Small intestine (tissue), 7 donors: ENCODE results near the gene FNTB. TPM values are rescaled to one million over a fixed set of nuclear protein-coding genes. Genes with fewer than 3 reads are reported as not detected.

Source experiments
- DNase-seq, 2 donors: peaks; one replicate each; pipeline versions ENCODE4 v3.0.0 to v3.0.0-alpha.2; 2013
- FAIRE-seq: peaks from 2 replicates; lab custom pipeline; 2012; peaks lifted over from hg19 to GRCh38; lab: Jason Lieb, UNC
- H3K27ac ChIP-seq, 3 donors: one replicate each; pipeline ENCODE4 v1.5.1; 2013; ENCODE audit warnings: low read length in 2 of 3, mild to moderate bottlenecking in 2 of 3, control low read depth in 1 of 3, inconsistent platforms in 1 of 3, low read depth in 1 of 3, moderate library complexity in 1 of 3
- H3K27me3 ChIP-seq, 3 donors: one replicate each; pipeline ENCODE4 v1.6.1; 2013; ENCODE audit warnings: low read length in 3 of 3, inconsistent platforms in 1 of 3; ENCODE audit not compliant: control insufficient read depth in 3 of 3, insufficient read depth in 3 of 3
- H3K36me3 ChIP-seq, 3 donors: one replicate each; pipeline ENCODE4 v1.6.1; 2013; ENCODE audit warnings: low read length in 3 of 3, inconsistent platforms in 1 of 3, low read depth in 1 of 3, mild to moderate bottlenecking in 1 of 3, moderate library complexity in 1 of 3; ENCODE audit not compliant: control insufficient read depth in 3 of 3, insufficient read depth in 2 of 3
- H3K4me1 ChIP-seq, 3 donors: one replicate each; pipeline ENCODE4 v1.6.1; 2013; ENCODE audit warnings: low read length in 2 of 3, inconsistent platforms in 1 of 3, low read depth in 1 of 3, mild to moderate bottlenecking in 1 of 3, moderate library complexity in 1 of 3; ENCODE audit not compliant: control insufficient read depth in 3 of 3, insufficient read depth in 2 of 3
- H3K4me3 ChIP-seq, 3 donors: one replicate each; pipeline ENCODE4 v1.5.1; 2013; ENCODE audit warnings: low read length in 3 of 3, control low read depth in 1 of 3, inconsistent platforms in 1 of 3, low read depth in 1 of 3, mild to moderate bottlenecking in 1 of 3, moderate library complexity in 1 of 3
- H3K9me3 ChIP-seq, 2 donors: one replicate each; pipeline ENCODE4 v1.6.1; 2013; ENCODE audit warnings: low read depth in 1 of 2, low read length in 1 of 2; ENCODE audit not compliant: control insufficient read depth in 2 of 2, insufficient read depth in 1 of 2
- WGBS, 3 donors: extraction: QIAGEN DNeasy Blood & Tissue Kit; methylation state at CpG; one replicate each; pipeline ENCODE4 v1.1.7; 2013; 5-methylcytosine and 5-hydroxymethylcytosine counted together
- polyA plus RNA-seq, 4 donors: library from polyadenylated mRNA; stranded (reverse) in 3 of 4; unstranded in 1 of 4; fragments of 200-250 nt in 3 of 4; fragments of 120-200 nt in 1 of 4; gene quantifications; one replicate each; pipeline versions ENCODE4 v1.2.1 to v1.2.3, GENCODE V29; 2013
- donor health status: healthy with polysubstance abuse.
- donor health status: control.
- donor health status: control.
- donor health status: Bipolar disorder and iron deficiency.
- donor health status: healthy.

FNTB gene
- polyA plus RNA-seq, 4 donors, result 6.7 to 25.3 (median 8.7) TPM

DNA sequence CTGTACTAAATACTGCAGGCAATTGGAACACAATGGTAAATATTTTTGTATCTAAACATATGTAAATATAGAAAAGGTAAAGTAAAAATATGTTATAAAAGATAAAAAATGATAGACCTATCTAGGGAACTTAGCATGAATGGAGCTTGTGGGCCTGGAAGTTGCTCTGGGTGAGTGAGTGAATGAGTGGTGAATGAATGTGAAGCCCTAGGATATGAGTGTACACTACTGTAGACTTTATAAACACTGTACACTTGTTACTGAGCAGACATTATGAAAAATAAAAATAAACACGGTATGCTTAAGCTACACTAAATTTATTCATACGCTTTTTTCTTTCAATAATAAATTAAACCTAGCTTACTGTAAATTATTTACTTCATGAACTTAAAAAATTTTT lies 7.8 kb downstream of the FNTB start:
- DNase-seq (no peak), FAIRE-seq (no peak)
- H3K9me3 ChIP-seq, result no peaks in the 10 kb centered on the region
- H3K36me3 ChIP-seq, result peaks cover 0 to 14% (median 0%) of the 10 kb centered on the region in 3 donors
- no peak overlapping the region for H3K4me3 ChIP-seq
- peaks cover 0 to 2% (median 0%) of the 10 kb centered on the region in 3 donors for H3K4me1 ChIP-seq
- H3K27me3 ChIP-seq, result no peaks in the 10 kb centered on the region
- 91 to 99% (median 94%) methylated on average over 2 of the region's 2 CpGs for WGBS, 3 donors
- no peak overlapping the region for H3K27ac ChIP-seq

DNA sequence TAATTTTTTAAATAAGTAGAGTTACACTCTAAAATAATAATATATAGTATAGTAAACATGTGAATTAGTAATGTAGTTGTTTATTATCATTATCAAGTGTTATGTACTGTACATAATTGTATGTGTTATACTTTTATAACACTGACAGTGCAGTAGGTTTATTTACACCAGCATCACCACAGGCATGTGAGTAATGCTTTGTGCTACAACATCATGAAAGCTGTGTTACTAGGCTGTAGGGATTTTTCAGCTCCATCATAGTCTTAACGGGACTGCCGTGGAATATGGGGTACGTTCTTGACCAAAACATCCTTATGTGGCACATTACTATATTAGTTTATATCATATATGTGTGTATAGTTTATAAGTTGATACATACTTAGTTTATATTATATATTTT lies 8.6 kb downstream of the FNTB start:
- WGBS, 3 donors, result 89 to 91% (median 90%) methylated on average over 3 of the region's 3 CpGs
- H3K36me3 ChIP-seq, result peaks cover 0 to 9% (median 0%) of the 10 kb centered on the region in 3 donors
- peaks cover 0 to 2% (median 0%) of the 10 kb centered on the region in 3 donors for H3K4me1 ChIP-seq
- H3K9me3 ChIP-seq, result no peaks in the 10 kb centered on the region
- no peak overlapping the region for H3K27ac ChIP-seq
- no peak overlapping the region for H3K4me3 ChIP-seq
- FAIRE-seq (no peak), DNase-seq (no peak)
- no peaks in the 10 kb centered on the region for H3K27me3 ChIP-seq

DNA sequence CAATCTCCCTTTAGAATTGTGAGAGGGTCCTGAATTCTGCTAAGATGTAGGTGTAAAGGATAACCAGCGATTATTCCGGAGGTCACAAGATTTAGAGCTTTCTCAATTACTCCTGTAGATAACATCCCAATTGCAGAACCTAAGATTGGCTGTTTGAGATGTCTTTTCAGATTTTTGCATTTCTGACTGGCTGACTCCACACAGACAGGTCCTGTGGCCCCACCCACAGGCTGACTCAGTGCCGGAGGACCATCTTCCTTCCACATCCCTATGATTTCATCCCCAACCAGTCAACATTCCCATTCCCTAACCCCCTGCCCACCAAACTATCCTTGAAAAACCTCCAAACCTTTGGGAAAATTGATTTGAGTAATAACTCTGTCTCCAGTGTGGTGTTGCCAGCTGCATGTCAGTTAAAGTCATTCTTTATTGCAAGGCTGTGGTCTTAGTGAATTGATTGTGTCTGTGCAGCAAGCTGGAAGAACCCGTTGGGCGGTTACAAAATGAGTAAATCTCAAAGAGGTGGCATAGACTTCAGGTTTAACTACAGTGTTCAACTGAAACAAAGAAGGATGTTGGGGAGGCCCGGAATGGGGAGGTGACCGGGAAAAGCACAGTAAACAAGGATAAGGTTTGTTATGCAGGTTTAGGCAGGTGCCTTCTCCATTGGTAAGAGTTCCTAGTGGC lies 10.6 kb downstream of the FNTB start:
- Histone ChIP-seq H3K36me3 (peaks cover 0 to 9% (median 0%) of the 10 kb centered on the region in 3 donors), H3K4me1 (peaks cover 0 to 2% (median 0%) of the 10 kb centered on the region in 3 donors), H3K27me3 (no peaks in the 10 kb centered on the region), H3K9me3 (no peaks in the 10 kb centered on the region), H3K27ac (no peak overlapping the region), H3K4me3 (no peak overlapping the region)
- 87 to 93% (median 89%) methylated on average over 7 of the region's 7 CpGs for WGBS, 3 donors
- FAIRE-seq (no peak), DNase-seq (no peak)

DNA sequence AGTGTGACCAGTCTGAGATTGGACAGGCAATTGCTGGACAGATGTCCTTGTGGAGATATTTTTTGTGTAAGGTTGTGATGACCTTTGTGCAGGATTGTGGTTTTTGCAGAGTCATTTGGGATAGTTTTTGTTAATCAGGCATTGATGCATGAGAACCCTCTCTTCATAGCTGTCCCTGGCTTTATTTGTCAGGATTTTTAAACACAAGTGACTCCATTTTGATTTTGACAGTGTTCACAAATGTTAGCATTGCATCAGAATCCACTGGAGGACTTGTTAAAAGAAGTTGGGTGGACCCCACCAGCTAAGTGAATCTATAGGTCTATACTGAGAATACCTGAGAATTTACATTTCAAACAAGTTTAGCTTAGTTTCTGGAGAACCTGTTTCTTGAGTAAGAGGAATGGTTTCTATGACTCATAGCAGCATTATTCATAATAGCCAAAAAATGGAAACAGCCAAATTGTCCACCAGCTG lies 11.8 kb downstream of the FNTB start:
- Histone ChIP-seq H3K9me3 (no peaks in the 10 kb centered on the region), H3K27me3 (no peaks in the 10 kb centered on the region), H3K4me1 (peaks cover 0 to 2% (median 0%) of the 10 kb centered on the region in 3 donors), H3K27ac (no peak overlapping the region), H3K36me3 (peaks cover 0 to 3% (median 0%) of the 10 kb centered on the region in 3 donors), H3K4me3 (no peak overlapping the region)
- DNase-seq (no peak), FAIRE-seq (no peak)

DNA sequence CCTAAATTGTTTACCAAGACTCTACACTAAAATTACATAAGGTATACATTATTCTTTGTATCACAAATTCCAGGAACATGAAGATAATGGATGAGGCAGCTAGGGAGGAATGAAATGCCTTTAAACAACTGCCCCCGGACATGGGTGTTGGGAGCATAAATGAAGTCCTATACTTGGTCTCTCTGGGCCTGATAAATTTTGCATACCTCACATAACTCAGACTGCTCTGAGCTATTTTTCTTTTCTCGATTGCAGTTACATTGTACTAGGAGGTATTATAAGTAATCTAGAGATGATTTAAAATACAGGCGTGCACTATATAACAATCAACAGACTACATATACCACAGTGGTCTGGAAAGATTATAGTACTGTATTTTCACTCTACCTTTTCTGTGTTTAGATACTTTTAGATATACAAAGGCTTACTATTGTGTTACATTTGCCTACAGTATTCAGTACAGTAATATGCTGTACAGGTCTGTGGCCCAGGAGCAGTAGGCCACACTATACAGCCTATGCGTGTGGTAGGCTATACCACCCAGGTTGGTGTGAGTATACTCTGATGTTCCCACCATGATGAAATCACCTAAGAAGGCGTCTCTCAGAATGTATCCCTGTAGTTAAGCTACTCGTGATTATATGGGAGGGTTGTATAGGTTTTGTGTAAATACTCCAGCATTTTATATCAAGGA lies 14.3 kb downstream of the FNTB start:
- no peak for FAIRE-seq
- no peaks in the 10 kb centered on the region for H3K27me3 ChIP-seq
- WGBS, 3 donors, result 90 to 94% (median 91%) methylated on average over 6 of the region's 6 CpGs
- peaks cover 0 to 2% (median 0%) of the 10 kb centered on the region in 3 donors for H3K4me1 ChIP-seq
- no peak for DNase-seq
- no peak overlapping the region for H3K27ac ChIP-seq
- no peak overlapping the region for H3K4me3 ChIP-seq
- no peaks in the 10 kb centered on the region for H3K9me3 ChIP-seq
- H3K36me3 ChIP-seq, result peaks cover 0 to 12% (median 0%) of the 10 kb centered on the region in 3 donors

DNA sequence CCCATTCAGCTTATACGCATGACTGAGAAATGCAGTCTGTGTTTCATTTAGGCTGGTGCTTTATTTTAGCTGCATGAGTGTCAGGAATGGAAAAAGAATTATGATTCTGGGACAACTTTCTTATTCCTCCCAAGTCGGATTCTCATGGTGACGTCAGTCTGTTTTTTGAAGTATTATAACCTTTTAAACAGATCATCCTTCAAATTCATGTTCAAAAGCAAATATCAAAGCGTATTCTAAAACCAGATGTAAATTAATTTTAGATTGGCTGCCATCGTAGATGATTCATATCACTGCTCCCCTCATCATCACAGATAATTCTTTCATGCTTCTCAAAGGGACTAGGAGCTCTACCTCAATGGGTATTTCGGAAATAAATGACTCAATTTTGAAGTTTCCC lies 15.0 kb downstream of the FNTB start:
- Histone ChIP-seq H3K27me3 (no peaks in the 10 kb centered on the region), H3K4me1 (peaks cover 0 to 2% (median 0%) of the 10 kb centered on the region in 3 donors), H3K4me3 (no peak overlapping the region), H3K27ac (no peak overlapping the region), H3K36me3 (peaks cover 0 to 15% (median 0%) of the 10 kb centered on the region in 3 donors), H3K9me3 (no peaks in the 10 kb centered on the region)
- DNase-seq, result no peak
- no peak for FAIRE-seq
- WGBS, 3 donors, result 93 to 96% (median 96%) methylated on average over 6 of the region's 6 CpGs

DNA sequence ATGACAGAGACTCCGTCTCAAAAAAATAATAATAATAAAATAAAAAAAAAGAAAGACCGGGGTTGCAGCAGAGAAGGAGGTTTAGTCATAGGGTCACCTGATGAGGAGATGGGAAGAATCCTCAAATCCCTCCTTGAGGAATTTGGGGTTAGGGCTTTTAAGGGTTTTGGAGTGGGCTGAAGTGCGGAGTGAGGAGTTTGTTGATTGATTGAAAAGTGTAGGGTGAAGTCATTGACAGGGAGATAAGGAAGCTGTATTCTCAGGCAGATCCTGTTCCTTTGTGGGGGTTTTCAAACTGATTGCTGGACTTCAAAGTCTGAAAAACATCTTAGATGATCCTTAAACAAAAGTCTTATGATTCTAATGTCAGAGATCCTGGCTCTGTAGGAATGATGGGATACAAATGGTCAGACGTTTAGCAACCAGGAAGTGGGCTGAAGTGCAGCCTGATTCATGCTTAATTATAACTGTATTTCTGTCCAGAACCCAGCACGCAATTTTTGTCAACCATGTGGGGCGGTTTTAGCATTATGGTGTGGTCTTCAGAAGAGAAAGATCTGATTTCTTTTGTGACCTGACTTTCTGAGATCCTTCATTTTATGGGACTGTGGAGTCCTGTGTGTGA lies 16.0 kb downstream of the FNTB start:
- no peak for DNase-seq
- Histone ChIP-seq H3K9me3 (no peaks in the 10 kb centered on the region), H3K36me3 (peaks cover 0 to 13% (median 0%) of the 10 kb centered on the region in 3 donors), H3K27me3 (no peaks in the 10 kb centered on the region), H3K4me3 (no peak overlapping the region), H3K4me1 (peaks cover 0 to 2% (median 0%) of the 10 kb centered on the region in 3 donors), H3K27ac (no peak overlapping the region)
- 73 to 80% (median 76%) methylated on average over 6 of the region's 6 CpGs for WGBS, 3 donors
- FAIRE-seq, result no peak

DNA sequence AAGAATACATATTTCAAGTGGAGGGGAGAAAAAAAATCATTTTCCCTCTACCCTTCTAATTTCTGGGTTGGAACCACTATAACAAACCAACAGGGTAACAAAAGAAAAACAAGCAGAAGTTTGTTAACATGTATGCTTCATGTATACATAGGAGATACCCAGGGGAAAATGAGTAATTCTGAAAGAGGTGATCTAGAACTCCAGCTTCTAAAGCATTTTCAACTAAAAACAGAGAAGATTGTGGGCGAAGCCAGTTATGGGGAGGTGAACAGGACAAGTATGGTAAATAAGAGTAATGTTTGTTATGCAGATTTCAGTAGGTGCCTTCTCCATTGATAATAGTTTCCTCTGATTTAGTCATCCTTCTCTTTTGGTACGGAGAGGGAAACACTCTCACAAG lies 16.7 kb downstream of the FNTB start:
- H3K27me3 ChIP-seq, result no peaks in the 10 kb centered on the region
- H3K36me3 ChIP-seq, result peaks cover 0 to 17% (median 0%) of the 10 kb centered on the region in 3 donors
- WGBS, 3 donors, result 86 to 94% (median 86%) methylated on average over 2 of the region's 2 CpGs
- DNase-seq (no peak), FAIRE-seq (no peak)
- no peak overlapping the region for H3K27ac ChIP-seq
- no peak overlapping the region for H3K4me3 ChIP-seq
- peaks cover 0 to 2% (median 0%) of the 10 kb centered on the region in 3 donors for H3K4me1 ChIP-seq
- no peaks in the 10 kb centered on the region for H3K9me3 ChIP-seq
